Osteocyte (in vitro differentiated cells): Measurements from ENCODE around the gene BDNF. TPM values are rescaled to one million over a fixed set of nuclear protein-coding genes. Genes with fewer than 3 reads are reported as not detected.
"Not testable (repeated sequence)": the region's sequence is repeated elsewhere in the genome, so short reads cannot be mapped to it uniquely, and the experiment has no call there.

ENCODE experiments used
- DNase-seq: peaks from one replicate; pipeline ENCODE4 v3.0.0; 2021; ENCODE audit warnings: mixed read lengths; ENCODE audit not compliant: unreplicated experiment; ENCODE audit errors: extremely low spot score
- H3K27ac Mint-ChIP-seq: one replicate; pipeline ENCODE4 v1.8.0; 2021; ENCODE audit warnings: mild to moderate bottlenecking, mixed read lengths; ENCODE audit not compliant: unreplicated experiment
- H3K27me3 Mint-ChIP-seq: one replicate; pipeline ENCODE4 v1.8.0; 2021; ENCODE audit warnings: mixed read lengths; ENCODE audit not compliant: unreplicated experiment
- H3K36me3 Mint-ChIP-seq: one replicate; pipeline ENCODE4 v1.8.0; 2021; ENCODE audit warnings: mixed read lengths; ENCODE audit not compliant: unreplicated experiment
- H3K4me1 Mint-ChIP-seq: one replicate; pipeline ENCODE4 v1.8.0; 2021; ENCODE audit warnings: mixed read lengths; ENCODE audit not compliant: unreplicated experiment
- H3K4me3 Mint-ChIP-seq: one replicate; pipeline ENCODE4 v1.8.0; 2021; ENCODE audit warnings: mild to moderate bottlenecking, moderate library complexity, mixed read lengths; ENCODE audit not compliant: unreplicated experiment
- H3K9me3 Mint-ChIP-seq: one replicate; pipeline ENCODE4 v1.8.0; 2021; ENCODE audit warnings: mixed read lengths; ENCODE audit not compliant: unreplicated experiment
- CTCF ChIP-seq: fragments of 200-600 bp; sonication (generic); IDR thresholded peaks from 2 replicates; pipeline ENCODE4 v1.5.0; 2021; ENCODE audit warnings: antibody characterized with exemption, mild to moderate bottlenecking, moderate library complexity
- total RNA-seq: library from RNA; stranded (reverse); gene quantifications from 2 replicates; pipeline ENCODE4 v1.2.1, GENCODE V29; 2021

Gene BDNF
- total RNA-seq, 1 donor from 2014 or later, result 4.9 TPM

- no peak for TF ChIP-seq CTCF
- peaks cover 4% of the 10 kb centered on the region for H3K27me3 Mint-ChIP-seq
- H3K27ac Mint-ChIP-seq, result no peak overlapping the region
- no peaks in the 10 kb centered on the region for H3K4me1 Mint-ChIP-seq
- H3K4me3 Mint-ChIP-seq, result no peak overlapping the region
- no peaks in the 10 kb centered on the region for H3K9me3 Mint-ChIP-seq
- DNase-seq, result no peak
- H3K36me3 Mint-ChIP-seq, result no peaks in the 10 kb centered on the region
Measured at GRCh38 chr11:27640954-27641353, 59.3 kb downstream of the BDNF start.

- peaks cover 27% of the 10 kb centered on the region for H3K27me3 Mint-ChIP-seq
- TF ChIP-seq CTCF, result no peak
- H3K36me3 Mint-ChIP-seq, result no peaks in the 10 kb centered on the region
- no peak overlapping the region for H3K4me3 Mint-ChIP-seq
- no peaks in the 10 kb centered on the region for H3K4me1 Mint-ChIP-seq
- peaks cover 4% of the 10 kb centered on the region for H3K9me3 Mint-ChIP-seq
- no peak for DNase-seq
- no peak overlapping the region for H3K27ac Mint-ChIP-seq
Measured at GRCh38 chr11:27635567-27636037, 64.7 kb downstream of the BDNF start.

- H3K9me3 Mint-ChIP-seq, DNase-seq, H3K4me1 Mint-ChIP-seq, H3K36me3 Mint-ChIP-seq, H3K4me3 Mint-ChIP-seq, H3K27ac Mint-ChIP-seq: not testable (repeated sequence)
- peaks cover 27% of the 10 kb centered on the region for H3K27me3 Mint-ChIP-seq
Measured at GRCh38 chr11:27634776-27635175, 65.5 kb downstream of the BDNF start.

GRCh38 chr11:27634282-27634681 lies 66.0 kb downstream of the BDNF start:
- not testable (repeated sequence) for H3K36me3 Mint-ChIP-seq, H3K9me3 Mint-ChIP-seq, H3K27ac Mint-ChIP-seq, H3K4me3 Mint-ChIP-seq, DNase-seq, H3K4me1 Mint-ChIP-seq
- H3K27me3 Mint-ChIP-seq, result peaks cover 27% of the 10 kb centered on the region

GRCh38 chr11:27629023-27629422 lies 71.2 kb downstream of the BDNF start:
- peaks cover 36% of the 10 kb centered on the region for H3K27me3 Mint-ChIP-seq
- H3K36me3 Mint-ChIP-seq, H3K4me1 Mint-ChIP-seq, H3K9me3 Mint-ChIP-seq, DNase-seq, H3K4me3 Mint-ChIP-seq, H3K27ac Mint-ChIP-seq: not testable (repeated sequence)

- Mint-ChIP-seq H3K27ac (no peak overlapping the region), H3K27me3 (peaks cover 34% of the 10 kb centered on the region), H3K4me1 (no peaks in the 10 kb centered on the region), H3K36me3 (no peaks in the 10 kb centered on the region), H3K9me3 (no peaks in the 10 kb centered on the region), H3K4me3 (no peak overlapping the region)
- no peak for TF ChIP-seq CTCF
- no peak for DNase-seq
Measured at GRCh38 chr11:27627979-27628378, 72.3 kb downstream of the BDNF start.
